BE2C (cell line): ENCODE results near the gene TYMS.

Experiments
- DNase-seq: peaks from one replicate; pipeline ENCODE4 v3.0.0-alpha.2; 2020
- H3K27me3 ChIP-seq: fragments of 250-450 bp; sonication (Bioruptor Pico); 2 replicates; pipeline ENCODE4 v1.5.1; 2020; ENCODE audit warnings: mild to moderate bottlenecking
- H3K36me3 ChIP-seq: fragments of 250-450 bp; sonication (Bioruptor Pico); 2 replicates; pipeline ENCODE4 v1.5.1; 2020; ENCODE audit warnings: mild to moderate bottlenecking
- H3K4me1 ChIP-seq: fragments of 250-450 bp; sonication (Bioruptor Pico); 2 replicates; pipeline ENCODE4 v1.5.1; 2020
- H3K4me3 ChIP-seq: 2 replicates; pipeline ENCODE4 v1.5.1; 2011; ENCODE audit warnings: low read depth, low read length
- H3K9me3 ChIP-seq: fragments of 250-450 bp; sonication (Bioruptor Pico); 2 replicates; pipeline ENCODE4 v1.5.1; 2020
- TF ChIP-seq, protein P1 (sequence below): IDR thresholded peaks from 2 replicates; pipeline ENCODE4 v1.5.1; 2012; ENCODE audit warnings: mild to moderate bottlenecking, low read depth, low read length

Gene TYMS

DNA sequence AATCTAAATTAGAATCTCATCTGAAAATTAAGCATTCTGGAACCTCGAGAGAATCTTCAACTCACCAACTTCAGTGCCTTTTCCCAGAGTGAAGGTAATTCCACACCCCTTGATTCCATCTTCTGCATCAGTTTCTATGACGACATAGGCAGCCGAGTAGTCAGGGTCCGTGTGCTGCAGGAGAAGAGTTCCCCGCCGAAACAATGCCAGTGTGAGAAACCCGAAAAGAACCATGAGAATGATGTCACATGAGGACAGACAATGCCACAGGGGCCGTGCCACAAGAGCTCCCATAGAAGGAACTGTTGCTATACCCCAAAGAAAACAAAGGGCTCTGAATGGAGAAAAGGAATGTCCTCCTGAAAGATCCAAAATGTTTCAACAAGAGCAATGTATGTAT lies 49.0 kb downstream of the TYMS start:
- TF ChIP-seq, protein P1, sequence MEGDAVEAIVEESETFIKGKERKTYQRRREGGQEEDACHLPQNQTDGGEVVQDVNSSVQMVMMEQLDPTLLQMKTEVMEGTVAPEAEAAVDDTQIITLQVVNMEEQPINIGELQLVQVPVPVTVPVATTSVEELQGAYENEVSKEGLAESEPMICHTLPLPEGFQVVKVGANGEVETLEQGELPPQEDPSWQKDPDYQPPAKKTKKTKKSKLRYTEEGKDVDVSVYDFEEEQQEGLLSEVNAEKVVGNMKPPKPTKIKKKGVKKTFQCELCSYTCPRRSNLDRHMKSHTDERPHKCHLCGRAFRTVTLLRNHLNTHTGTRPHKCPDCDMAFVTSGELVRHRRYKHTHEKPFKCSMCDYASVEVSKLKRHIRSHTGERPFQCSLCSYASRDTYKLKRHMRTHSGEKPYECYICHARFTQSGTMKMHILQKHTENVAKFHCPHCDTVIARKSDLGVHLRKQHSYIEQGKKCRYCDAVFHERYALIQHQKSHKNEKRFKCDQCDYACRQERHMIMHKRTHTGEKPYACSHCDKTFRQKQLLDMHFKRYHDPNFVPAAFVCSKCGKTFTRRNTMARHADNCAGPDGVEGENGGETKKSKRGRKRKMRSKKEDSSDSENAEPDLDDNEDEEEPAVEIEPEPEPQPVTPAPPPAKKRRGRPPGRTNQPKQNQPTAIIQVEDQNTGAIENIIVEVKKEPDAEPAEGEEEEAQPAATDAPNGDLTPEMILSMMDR: no peak
- Histone ChIP-seq H3K9me3 (no peaks in the 10 kb centered on the region), H3K36me3 (no peaks in the 10 kb centered on the region), H3K4me3 (no peak overlapping the region), H3K4me1 (no peaks in the 10 kb centered on the region), H3K27me3 (no peaks in the 10 kb centered on the region)
- DNase-seq: no peak

DNA sequence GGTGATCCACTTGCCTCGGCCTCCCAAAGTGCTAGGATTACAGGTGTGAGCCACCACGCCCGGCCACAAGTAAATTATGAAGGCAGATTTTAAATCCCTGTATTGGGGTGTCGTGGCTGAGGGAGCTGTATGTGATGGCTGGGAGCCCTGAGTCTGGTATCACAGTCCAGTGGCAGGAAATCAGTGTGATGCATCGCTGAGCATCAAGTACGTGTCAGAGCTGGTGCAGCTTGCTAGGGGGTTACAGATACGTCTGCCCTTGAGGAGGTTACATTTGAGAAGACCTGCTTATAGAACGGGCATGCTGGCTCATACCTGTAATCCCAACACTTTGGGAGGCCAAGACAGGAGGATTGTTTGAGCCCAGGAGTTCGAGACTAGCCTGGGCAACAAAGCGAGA lies 50.6 kb downstream of the TYMS start:
- no peak for DNase-seq
- no peaks in the 10 kb centered on the region for H3K4me1 ChIP-seq

DNA sequence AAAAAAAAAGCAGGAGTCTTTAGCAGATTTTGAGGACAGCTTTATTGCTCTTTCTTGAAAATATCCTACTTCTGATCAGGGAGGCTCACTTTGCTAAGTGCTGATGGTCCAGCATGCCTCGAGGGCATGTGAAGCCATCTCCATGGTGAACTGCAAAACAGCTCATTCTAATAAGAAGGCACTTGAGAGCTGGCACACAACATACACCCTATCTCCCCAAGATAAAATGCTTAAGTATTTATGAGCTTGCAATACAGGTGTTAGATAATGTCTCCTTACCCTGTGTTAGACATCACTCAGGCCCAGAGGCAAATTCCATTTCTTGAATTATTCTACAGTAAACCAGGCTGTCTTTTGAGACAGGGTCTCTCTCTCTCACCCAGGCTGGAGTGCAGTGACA lies 52.3 kb downstream of the TYMS start:
- H3K9me3 ChIP-seq: no peaks in the 10 kb centered on the region
- TF ChIP-seq, protein P1: no peak
- DNase-seq: no peak
- H3K27me3 ChIP-seq: no peaks in the 10 kb centered on the region
- H3K4me3 ChIP-seq: no peak overlapping the region
- no peaks in the 10 kb centered on the region for H3K4me1 ChIP-seq
- H3K36me3 ChIP-seq: no peaks in the 10 kb centered on the region

More for the DNA sequence above, 50.6 kb downstream of the TYMS start:
- no peaks in the 10 kb centered on the region for H3K9me3 ChIP-seq
- H3K27me3 ChIP-seq: no peaks in the 10 kb centered on the region
- H3K4me3 ChIP-seq: no peak overlapping the region
- no peaks in the 10 kb centered on the region for H3K36me3 ChIP-seq
- TF ChIP-seq, protein P1: no peak

DNA sequence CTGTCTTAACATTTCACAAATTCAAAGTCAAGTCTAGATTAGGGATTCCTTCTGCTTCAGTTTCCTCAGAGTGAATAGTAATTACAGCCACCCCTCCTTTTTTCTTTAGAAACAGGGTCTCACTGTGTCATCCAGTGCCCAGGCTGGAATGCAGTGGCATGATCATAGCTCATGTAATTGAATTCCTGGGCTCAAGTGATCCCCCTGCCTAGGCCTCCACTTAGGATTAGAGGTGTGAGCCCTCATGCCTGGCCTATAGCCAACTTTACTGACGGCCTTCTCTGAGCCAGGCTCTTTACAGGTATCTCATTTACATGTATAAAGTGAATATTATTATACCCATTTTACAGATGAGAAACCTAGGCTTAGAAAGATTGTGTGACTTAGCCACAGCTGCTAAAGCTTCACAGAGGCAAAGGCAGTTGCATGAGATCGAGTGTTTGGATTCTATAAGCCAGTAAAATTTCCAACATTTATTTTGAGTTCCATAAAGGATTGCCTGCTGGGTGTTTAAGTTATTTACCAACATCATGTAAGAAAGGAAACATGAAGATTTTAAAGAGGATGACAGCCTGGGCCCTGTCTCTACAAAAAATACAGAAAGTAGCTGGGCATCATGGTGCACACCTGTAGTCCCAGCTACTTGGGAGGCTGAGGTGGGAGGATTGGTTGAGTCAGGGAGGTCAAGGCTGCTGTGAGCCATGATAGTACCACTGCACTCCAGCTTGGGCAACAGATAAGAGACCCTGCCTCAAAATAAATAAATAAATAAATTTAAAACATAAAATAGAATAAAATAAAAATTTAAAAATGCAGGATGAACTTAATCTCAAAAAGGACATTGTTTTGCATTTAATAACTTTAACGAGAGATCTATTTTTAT lies 53.2 kb downstream of the TYMS start:
- H3K4me3 ChIP-seq: peak overlapping the region; percentile 84
- DNase-seq: no peak
- H3K36me3 ChIP-seq: no peaks in the 10 kb centered on the region
- TF ChIP-seq, protein P1: no peak
- H3K4me1 ChIP-seq: no peaks in the 10 kb centered on the region
- no peaks in the 10 kb centered on the region for H3K9me3 ChIP-seq
- no peaks in the 10 kb centered on the region for H3K27me3 ChIP-seq

DNA sequence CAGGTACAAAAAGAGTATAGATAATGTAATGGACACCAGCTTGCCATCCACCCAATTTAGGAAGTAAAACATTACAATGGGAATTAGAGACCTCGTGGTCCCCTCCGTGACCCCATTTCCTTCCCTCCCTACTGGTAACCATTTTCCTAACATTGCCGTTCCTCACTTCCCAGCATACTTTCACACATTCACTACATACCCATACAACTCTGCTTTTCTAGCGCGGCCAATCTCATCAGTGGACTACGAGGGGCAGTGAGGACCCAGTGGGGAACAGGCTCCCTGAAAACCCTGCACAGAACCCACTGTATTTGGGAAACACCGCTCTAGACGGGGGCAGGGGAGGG lies 53.8 kb downstream of the TYMS start:
- Histone ChIP-seq H3K9me3 (no peaks in the 10 kb centered on the region), H3K36me3 (no peaks in the 10 kb centered on the region), H3K27me3 (no peaks in the 10 kb centered on the region), H3K4me3 (peak overlapping the region; percentile 84), H3K4me1 (no peaks in the 10 kb centered on the region)
- TF ChIP-seq, protein P1: no peak
- no peak for DNase-seq

DNA sequence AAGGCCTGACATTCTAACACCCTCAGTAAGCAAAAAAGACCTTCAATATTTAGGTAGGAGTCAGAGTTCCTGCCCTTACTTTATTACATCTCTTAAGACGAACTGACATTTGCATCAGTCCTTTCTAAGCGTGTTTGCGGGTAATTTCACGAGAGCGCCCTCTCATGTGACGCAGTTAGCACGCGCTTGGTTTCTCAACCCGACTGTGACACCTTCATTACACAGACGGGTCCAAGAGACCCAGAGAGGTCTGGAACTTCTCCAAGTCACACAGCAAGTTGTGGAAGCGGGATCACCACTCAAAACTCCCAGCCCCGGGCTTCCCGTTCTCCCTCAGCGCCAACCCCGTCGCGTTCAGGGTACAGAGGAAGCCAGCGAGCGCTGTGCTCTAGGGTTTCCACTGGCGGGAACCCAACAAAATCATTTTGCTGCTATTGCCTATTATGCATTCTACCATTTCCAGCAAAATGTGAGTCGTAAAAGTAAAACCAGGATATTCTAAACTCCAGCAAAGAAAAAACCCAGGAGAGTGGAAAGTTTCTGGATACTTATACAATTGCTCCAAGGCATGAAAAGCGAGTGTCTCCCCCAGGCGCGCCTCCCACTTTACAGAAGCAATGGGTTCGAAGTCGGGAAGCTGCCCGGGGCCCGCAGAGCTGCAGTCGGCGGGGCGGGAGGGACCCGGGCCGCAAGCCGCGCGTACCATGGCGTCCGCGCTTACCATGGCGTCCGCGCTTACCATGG lies 54.4 kb downstream of the TYMS start:
- no peaks in the 10 kb centered on the region for H3K36me3 ChIP-seq

More for the DNA sequence above, 54.4 kb downstream of the TYMS start:
- Histone ChIP-seq H3K4me3 (peak overlapping the region; percentile 84), H3K27me3 (no peaks in the 10 kb centered on the region), H3K9me3 (no peaks in the 10 kb centered on the region), H3K4me1 (no peaks in the 10 kb centered on the region)
- TF ChIP-seq, protein P1: 0 out of 2 replicates have a peak, but pooled peaks have one; percentile 5
- DNase-seq: peak; percentile 30
